HuH-7.5 (cell line): ENCODE data around the gene LAMTOR3.

Source experiments
- DNase-seq: peaks from one replicate; pipeline ENCODE4 v3.0.0; 2011; ENCODE audit warnings: low spot score

The LAMTOR3 gene

DNA sequence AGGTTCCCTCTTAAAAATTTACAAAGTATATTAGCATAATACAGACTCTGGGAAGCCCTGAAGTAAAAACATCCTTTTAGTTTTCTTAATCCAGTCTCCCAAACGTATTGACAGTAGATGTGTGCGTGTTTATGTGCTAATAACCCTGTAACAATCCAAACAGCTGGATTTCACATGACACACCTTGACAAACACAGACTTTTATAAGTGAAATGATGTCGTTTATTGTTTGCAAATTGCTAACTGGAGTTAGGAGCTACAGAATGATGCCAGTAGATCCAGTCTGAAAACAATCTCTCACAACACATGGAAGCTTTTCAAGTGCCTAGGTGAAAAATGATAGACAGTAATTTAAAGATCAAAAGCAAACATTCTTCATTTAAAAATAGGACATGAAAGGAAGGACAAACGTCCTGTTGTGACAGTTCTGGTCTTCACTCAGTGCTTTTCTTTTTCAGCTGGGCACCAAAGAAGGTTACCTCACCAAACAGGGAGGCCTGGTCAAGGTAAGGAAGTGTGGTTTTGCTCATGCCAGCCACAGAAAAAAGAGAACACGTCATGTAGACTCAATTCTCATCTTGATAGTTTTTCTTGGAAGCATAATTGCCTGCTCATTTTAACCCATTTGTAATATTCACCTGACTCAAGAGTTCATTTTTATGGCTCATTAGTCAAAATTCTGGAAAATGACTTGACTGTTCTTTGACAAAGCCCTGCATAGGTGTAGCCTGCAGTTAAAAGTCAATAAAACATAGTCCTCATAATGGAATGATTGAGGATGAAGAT is 32.9 kb downstream of the LAMTOR3 start:
- DNase-seq: no peak

DNA sequence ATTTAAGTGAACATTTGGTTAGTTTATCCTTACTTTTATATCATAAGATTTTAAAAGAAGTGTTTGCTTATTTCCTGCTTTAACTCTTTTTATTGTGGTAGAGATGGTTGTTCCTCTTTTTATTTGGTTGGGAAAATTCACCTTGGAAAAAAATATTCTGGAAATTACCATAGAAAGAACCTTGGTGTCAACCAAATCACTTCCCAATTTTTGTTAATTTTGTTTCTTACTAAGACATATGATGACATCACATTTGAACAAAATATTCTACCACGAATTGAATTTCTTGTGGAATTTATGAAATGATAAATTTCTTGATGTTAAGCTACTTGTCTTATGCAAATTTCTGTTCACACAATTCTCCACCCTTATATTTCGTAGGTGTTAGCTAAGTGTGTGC is 33.7 kb downstream of the LAMTOR3 start:
- no peak for DNase-seq

DNA sequence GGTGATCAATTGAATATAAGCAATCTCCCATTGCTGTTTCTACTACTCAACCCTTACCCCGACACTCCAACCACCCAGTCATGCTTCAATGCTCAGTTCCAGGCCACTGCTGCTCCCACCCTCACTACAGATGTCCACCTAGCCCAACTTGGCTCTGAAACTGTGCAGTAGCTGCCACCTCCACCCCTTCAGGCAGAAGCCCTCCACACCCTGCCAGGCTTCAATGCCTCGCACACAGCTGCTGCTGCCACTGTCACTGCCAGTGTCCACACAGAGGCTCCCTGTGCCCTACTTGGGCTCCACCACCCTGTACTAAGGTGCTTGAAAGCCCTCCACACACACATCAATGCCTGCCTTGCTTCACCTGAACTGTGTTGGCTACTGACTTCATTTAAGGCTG is 34.6 kb downstream of the LAMTOR3 start:
- no peak for DNase-seq

DNA sequence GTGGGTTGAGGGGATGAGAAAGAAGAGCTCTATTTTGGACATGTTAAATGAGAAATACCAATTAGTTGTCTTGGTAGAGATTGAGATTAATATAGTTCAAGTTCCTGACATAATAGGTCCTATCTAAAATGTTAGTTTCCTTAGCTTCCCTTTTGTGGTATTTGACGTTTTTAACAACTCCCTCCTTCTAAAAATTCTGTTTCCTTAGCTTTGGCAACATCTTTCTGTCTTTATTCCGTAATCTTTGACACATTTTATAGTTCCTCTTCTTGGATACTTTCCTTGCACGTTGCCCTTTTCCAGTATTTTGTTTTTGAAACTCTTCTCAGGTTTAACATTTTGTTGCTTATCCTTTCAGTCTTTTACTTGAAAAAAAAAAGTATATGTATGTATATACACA is 36.9 kb downstream of the LAMTOR3 start:
- no peak for DNase-seq

DNA sequence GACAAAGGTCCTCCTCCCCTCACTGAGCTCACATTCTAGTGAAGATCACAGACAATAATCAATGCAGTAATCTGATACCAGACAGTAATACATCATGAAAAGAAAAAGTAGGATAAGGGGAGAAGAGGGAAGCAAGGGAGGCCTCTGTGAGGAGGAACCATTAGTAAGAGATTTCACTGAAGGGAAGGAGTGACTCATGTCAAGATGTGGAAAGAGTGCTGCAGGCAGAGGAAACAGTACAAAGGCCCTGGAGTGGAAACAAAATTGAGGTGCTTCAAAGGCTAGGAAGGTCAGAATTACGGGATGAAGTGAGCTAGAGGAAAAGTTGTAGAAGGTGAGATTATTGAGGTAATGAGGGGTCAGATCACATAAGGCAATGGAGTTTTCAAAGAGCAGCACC is 38.1 kb downstream of the LAMTOR3 start:
- no peak for DNase-seq

DNA sequence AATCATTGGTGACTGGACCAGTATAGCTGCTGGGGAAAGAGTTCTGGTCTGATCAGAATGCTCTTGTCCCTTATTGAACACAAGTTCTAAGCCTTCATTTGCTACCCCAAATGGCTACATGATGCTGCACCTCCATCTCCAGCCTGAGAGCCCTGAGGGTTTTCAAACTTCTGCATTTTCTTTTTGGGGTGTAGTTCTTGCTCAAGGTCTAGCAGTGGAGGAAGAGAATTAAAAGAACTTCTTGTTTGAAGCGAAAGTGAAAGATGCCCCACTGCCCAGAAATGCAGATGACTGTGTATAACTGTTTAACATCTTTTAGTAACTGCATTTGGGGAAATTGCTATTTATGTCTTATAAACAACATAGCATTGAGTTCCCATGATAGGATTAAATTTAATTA is 38.5 kb downstream of the LAMTOR3 start:
- no peak for DNase-seq

DNA sequence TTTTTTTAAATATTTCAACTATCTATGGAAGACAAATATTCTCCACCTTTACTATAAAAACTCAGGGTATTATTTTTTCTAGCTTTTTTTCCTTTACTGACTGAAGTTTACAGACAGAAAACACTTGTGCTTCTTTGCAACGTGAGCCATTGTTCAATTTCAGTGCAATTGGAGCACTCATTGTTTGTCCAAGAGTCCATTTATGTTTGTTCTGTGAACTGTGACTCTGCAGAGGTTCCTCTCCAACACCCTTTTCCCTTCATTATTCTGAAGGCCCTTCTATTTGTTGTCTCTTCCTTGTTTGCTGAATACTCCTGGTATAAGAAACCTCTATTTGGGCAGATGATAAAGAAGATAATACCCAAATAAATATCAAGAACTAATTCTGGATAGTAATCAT is 40.2 kb downstream of the LAMTOR3 start:
- DNase-seq: no peak

DNA sequence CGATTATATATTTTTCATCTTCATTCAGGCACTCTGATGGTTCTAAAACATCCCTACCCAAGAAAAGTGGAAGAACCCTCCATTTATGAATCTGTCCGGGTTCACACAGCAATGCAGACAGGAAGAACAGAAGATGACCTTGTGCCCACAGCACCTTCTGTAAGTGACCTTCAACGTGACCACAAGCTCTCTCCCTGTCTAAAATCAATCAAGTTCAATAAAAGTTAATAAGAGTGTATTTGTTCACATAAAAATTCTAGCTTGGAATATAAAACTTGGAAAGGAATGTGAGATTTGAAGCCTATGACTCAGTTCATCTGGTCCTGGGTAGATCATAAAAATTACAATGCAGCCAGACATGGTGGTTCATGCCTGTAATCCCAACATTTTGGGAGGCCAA is 41.0 kb downstream of the LAMTOR3 start:
- DNase-seq: no peak

DNA sequence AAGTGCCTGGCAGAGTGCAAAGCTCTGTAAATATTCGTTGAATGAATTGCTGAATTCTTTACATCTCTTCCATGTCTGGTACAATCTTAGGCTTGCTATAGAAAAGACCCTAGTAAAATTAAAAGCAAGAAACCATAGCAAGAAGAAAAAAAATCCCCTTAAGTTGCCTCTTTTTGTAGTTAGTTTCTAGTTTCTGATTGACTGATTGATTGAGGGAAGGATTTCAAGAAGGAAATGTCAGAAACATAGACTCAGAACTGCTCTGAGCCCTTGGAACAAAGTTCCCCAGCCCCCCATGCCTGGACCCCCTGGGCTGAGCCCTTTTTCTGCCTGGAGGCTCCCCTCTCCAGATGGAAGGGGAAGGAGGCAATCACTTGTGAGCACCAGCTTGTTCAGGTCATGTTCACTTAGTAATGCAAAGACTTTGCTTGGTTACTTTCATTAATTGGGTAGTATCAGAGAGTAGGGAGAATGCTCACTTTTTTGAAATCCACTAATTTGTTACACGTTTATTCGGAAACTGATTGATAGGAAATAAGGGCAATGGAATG is 42.0 kb downstream of the LAMTOR3 start:
- DNase-seq: no peak

DNA sequence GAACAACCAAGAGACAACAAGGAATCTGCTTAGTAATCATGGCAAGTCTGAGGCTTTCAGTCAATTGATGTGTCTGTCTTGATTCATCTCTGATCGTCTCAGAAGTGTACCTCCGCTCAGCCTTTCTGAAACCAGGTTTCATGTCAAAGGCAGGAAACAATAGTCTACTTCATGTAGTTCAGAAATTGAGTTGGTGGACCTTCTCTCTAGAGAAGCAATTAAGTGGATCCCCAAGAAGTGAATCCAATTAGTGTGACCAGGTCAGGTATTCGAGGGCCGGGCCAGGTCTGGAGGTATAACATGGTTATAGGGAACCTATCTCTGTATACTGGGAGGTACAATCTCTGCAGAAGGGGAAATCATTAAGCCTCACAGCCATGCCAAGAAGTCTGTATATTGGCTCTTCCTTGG is 45.6 kb downstream of the LAMTOR3 start:
- no peak for DNase-seq

DNA sequence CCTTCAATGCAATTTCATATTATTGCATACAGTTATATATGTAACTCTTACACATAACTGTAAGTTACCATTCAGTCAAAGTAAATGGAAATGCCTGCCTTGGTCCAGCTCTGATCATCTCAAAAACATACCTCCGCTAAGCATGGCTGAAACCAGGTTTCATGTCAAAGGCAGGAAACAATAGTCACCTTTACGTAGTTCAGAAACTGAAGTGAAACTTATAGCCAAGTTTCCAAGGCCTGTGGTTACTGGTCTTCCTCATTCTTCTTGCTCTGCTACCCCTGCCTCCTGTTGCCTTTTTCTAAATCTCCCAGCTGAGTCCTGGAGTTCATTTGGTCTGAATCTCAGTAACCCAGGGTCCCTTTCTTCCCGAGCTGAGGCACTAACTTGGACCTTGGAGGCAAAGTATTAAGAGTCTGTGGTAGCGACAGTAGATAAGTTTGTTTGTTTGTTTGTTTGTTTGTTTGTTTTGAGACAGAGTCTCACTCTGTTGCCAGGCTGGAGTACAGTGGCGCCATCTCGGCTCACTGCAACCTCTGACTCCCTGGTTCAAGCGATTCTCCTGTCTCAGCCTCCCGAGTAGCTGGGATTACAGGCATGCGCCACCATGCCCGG is 46.8 kb downstream of the LAMTOR3 start:
- DNase-seq: no peak

DNA sequence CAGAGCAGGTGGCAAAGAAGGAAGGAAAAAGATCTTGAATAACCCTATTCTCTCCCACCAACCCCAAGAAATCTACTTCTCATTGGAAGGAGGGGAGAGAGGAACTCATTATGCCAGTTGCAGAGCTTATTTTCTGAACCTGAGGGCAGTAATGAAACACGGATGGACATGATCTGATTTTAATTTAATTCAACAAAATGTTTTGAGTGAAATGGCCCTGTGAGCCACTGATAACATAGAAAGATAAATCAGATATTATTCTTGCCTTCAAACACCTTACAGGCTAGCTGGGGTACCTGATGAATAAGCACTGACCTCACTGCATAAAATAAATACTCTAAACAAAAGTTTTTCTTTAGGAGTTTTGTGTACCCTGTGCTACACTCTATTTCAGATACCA is 47.3 kb downstream of the LAMTOR3 start:
- DNase-seq: no peak

DNA sequence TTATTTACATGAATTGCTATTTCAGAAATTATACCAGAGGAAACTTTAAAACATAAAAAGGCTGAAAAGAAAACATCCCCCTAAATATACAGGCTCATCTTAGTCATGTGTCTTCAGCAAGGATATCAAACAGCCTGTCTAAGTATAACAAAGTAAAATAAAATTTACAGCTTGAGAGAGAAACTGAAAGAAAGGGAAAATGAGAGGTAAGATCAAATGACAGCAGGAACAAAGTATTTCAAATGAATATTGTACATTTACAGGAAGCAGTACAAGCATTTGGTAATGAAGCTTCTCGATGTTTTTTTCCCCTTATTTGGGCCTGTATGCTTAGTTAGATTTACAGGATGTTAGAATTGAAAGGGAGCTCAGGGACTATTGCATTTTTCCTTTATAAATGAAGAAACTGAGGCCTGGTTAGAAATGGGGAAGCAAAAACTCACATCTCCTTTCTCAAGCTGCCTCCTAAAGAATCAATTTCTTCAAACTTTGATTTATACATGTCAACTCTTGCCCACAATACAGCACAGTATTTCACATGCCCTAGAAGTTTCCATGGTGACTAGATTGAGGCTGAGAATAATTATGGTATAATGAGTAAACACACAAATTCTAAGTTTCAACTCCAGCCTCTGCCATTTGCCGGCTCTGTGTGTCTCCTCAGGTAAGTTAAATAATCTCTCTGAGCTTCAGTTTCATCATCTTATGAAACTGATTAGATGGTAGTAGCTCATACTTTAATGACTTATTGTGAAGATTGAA is 48.3 kb downstream of the LAMTOR3 start:
- no peak for DNase-seq

DNA sequence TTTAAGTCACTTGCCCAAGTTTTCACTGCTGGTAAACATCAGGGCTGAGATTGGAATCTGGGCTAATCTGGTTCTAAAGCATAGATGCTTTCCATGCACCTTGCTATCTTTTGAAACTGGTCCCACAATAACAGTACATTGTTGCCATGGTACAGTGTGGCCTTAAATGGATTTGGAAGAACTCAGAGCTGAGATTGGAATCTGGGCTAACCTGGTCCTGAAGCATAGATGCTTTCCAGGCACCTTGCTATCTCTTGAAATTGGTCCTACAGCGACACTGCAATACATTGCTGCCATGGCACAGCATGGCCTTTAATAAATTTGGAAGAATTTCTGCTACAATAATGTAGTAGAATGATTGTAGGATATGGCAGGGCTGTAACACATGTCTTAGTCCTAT is 49.0 kb downstream of the LAMTOR3 start:
- no peak for DNase-seq

DNA sequence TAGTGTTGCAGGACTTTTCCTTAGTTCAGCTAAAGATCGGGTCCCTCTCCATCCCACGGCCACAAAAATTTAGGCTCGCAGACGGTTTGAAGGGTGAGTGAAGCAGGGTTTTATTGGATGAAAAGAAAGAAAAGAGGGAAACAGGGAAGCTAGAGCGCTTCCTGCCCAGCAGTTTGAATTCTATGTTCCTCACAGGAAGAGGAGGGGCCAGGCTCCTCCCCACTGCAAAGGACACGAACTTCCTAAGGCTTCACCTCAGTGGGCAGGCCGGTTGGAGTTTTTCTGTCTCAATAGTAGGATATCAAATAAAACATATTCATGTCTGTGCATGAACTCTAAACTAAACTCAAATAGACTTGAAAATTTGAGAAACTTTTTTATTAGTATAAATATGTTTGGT is 50.2 kb downstream of the LAMTOR3 start:
- no peak for DNase-seq

DNA sequence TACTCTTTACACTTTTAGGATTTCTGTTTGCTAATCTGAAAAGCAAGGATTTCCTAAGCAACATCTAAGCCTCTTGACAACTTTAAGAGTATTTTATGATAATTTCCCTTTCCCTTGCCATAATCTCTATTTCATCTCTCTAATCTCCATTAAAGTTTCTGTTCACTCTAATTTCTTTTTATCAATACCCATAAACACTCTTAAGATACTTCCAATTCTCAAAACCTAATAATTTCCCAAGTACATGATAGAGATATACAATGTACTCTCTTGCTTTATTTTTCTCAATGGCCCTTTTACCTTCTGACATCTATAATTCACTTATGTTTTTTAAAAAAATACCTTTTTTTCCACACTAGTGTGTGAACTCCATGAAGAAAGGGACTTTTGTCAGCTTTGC is 50.8 kb downstream of the LAMTOR3 start:
- no peak for DNase-seq

DNA sequence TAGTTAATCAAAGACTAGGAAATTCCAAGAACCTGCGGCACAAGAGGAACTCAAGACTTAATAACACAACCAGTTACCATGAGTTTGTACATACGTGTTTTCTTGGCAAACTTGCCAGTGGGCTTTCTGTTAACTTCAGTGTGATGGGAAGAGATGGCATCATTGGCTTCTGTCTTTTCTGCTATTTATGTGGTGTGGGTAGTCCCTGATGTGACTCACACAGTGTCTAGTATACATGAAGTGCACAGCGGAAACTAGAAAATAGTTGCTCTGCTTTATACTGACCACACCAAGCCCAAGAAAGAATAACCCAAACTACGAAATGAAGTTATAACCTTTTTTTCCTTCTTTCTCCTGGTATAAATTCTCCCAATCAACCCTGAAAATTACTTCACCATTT is 53.1 kb downstream of the LAMTOR3 start:
- no peak for DNase-seq

DNA sequence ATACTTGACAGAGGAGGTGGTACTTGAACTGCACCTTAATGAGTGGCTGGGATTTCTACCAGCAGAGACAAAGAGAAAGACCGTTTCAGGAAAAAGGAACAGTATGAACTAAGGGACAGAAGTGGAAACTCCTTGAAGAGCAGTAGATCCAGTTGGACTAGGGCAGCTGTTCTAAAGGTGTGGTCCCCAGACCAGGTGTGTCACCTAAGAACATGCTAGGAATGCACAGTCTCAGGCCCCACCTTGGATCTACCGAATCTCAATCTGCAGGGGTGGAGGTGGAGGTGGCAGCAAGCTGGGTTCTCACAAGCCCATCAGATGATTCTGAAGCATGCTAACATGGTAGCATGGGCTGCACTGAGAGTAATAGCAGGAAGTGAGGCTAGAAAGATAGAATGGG is 55.3 kb downstream of the LAMTOR3 start:
- no peak for DNase-seq

DNA sequence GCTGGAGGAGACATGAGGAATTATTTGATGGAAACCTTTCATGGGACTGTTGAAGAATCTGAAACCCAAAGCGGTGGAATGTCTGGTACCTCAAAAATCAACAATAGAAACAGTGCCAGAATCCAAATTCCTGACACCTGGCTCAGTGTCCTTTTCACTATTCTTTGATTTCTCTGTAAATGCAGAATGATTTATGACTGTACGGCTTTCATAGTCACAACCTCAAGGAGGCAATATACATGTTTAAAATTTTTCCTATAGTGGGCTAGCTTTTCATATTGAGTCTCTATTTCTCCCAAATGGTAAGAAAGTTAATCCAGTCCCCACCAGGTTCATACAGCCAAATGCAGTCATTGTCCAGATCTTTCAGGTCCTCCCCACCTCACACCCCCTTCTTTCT is 58.3 kb downstream of the LAMTOR3 start:
- DNase-seq: no peak

DNA sequence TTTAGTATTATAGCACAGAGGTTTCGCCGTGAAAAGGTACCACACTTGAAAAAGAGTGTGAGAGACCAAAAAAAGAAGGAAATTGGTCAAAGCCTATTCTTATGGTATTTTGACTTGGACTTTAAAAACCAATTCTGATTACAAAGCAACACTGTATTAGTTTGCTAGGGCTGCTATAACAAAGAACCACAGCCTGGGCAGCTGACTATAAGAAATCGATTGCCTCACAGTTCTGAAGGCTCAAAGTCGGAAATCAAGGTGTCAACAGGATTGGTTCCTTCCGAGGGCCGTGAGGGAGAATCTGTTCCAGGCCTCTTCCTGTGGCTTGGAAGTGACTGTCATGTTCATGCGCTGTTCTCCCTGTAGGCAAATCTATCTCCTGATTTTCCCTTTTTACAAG is 59.7 kb downstream of the LAMTOR3 start:
- no peak for DNase-seq

DNA sequence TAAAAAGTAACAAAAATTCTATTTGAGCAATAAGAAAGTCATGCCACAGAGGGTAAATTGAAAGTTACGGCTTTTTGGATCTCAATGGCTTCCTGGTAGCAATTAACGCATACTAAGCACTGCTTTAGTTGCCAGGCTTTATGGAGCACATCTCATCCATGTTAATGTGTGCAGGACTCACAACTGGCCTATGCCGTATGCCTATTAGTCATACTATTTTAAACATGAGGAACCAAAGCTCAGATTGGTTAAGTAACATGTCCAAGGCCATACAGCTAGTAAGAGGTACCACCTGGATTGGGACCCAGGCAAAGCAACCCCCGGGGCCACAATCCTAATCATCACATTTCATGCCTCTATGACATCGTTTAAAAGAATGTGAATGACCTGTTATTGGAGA is 60.5 kb downstream of the LAMTOR3 start:
- no peak for DNase-seq

DNA sequence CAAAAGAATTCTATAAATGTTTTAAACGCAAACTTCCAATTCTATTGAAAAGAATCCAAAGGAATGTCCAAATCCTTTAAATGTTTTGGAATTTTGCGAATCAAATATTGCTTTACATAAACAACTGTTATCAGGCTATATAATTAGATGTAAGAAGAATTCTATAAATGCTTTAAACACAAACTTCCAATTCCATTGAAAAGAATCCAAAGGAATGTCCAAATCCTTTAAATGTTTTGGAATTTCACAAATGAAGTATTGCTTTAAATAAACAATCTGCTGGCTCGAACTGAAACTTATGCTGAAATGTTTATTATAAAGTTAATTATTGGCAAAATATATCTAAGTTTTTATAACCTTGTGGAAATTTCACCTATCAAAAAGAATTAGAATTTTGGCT is 61.5 kb downstream of the LAMTOR3 start:
- no peak for DNase-seq

DNA sequence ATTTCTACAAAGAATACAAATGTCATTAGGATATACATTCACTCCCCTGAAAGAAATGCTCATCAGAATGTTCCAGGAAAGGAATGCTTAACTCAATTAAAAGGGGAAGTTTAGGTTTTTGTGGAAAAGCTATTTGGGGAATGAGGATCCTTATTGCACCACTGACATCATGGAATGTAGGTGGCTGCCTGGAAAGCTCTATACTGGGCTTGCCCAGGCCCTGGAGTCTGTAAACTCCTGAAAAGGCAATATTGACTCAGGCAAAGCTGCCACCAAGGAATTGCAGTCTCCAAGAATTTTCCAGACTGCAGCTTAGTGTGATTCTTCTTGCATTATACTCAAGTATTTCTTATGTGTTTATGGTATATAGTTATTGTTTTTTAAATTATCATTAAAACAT is 61.9 kb downstream of the LAMTOR3 start:
- no peak for DNase-seq
